Tibial artery (tissue), 4 donors: ENCODE results near the gene PAM.

Experiments
- DNase-seq, 2 donors: peaks; one replicate each; pipeline ENCODE4 v3.0.0-alpha.2; 2019
- H3K27ac ChIP-seq, 2 donors: fragments of 200-600 bp; sonication (generic) in 1 of 2; 1 replicate in 1 of 2; 2 replicates in 1 of 2; pipeline ENCODE4 v1.5.1; 2018 to 2019; ENCODE audit warnings: mild to moderate bottlenecking in 1 of 2
- H3K27me3 ChIP-seq, 2 donors: fragments of 200-600 bp; sonication (generic) in 1 of 2; one replicate each; pipeline versions ENCODE4 v1.5.1 to v1.6.0; 2016 to 2019
- H3K36me3 ChIP-seq, 3 donors: fragments of 200-600 bp; sonication (generic) in 2 of 3; one replicate each; pipeline ENCODE4 v1.5.1; 2016 to 2019; ENCODE audit warnings: mild to moderate bottlenecking in 2 of 3
- H3K4me1 ChIP-seq, 4 donors: fragments of 200-600 bp; sonication (generic) in 2 of 4; 1 replicate in 3 of 4; 2 replicates in 1 of 4; pipeline ENCODE4 v1.5.1; 2016 to 2019
- H3K4me3 ChIP-seq, 2 donors: fragments of 200-600 bp; sonication (generic) in 1 of 2; 1 replicate in 1 of 2; 2 replicates in 1 of 2; pipeline ENCODE4 v1.5.1; 2018 to 2019; ENCODE audit warnings: mild to moderate bottlenecking in 2 of 2
- H3K9me3 ChIP-seq, 3 donors: fragments of 200-600 bp; sonication (generic) in 1 of 3; one replicate each; pipeline ENCODE4 v1.5.1; 2016 to 2019
- CTCF ChIP-seq, 2 experiments: fragments of 200-600 bp in 1 of 2; fragments of 450-650 bp in 1 of 2; IDR thresholded peaks; one replicate each; pipeline ENCODE4 v1.5.1; 2017 to 2019; ENCODE audit warnings: antibody characterized with exemption in 2 of 2, mild to moderate bottlenecking in 1 of 2, moderate library complexity in 1 of 2
- intact Hi-C: fragments of 100-400 bp; cut with DNase I; formaldehyde crosslinking; loops from one replicate; pipeline ENCODE4 v1.15.0; 2023; ENCODE audit warnings: low total_unique reads

The PAM gene

GRCh38 chr5:102874054-102874453 is 118.9 kb downstream of the PAM start:
- no peak overlapping the region for H3K4me3 ChIP-seq
- H3K4me1 ChIP-seq: peaks cover 0 to 22% (median 3%) of the 10 kb centered on the region in 4 donors
- no peak for TF ChIP-seq CTCF (IDR thresholded peaks at IDR 0.05)
- peaks cover 0 to under 1% (median 0%) of the 10 kb centered on the region in 3 donors for H3K36me3 ChIP-seq
- H3K27ac ChIP-seq: no peak overlapping the region
- no peaks in the 10 kb centered on the region for H3K9me3 ChIP-seq
- H3K27me3 ChIP-seq: no peaks in the 10 kb centered on the region
- intact Hi-C loops: no loop called here
- no peak for DNase-seq

- no peak for DNase-seq
- H3K27ac ChIP-seq: no peak overlapping the region
- no peaks in the 10 kb centered on the region for H3K9me3 ChIP-seq
- intact Hi-C loops: no loop called here
- H3K27me3 ChIP-seq: no peaks in the 10 kb centered on the region
- no peak for TF ChIP-seq CTCF (IDR thresholded peaks at IDR 0.05)
- H3K4me3 ChIP-seq: no peak overlapping the region
- H3K4me1 ChIP-seq: peaks cover 0 to 16% (median 0%) of the 10 kb centered on the region in 4 donors
- peaks cover 0 to 10% (median 0%) of the 10 kb centered on the region in 3 donors for H3K36me3 ChIP-seq
Measured at GRCh38 chr5:102875721-102876123, 120.6 kb downstream of the PAM start.

GRCh38 chr5:102876610-102877009 is 121.5 kb downstream of the PAM start:
- intact Hi-C loops: no loop called here

GRCh38 chr5:102879741-102880140 is 124.6 kb downstream of the PAM start:
- no peak for DNase-seq
- Histone ChIP-seq H3K27ac (no peak overlapping the region), H3K4me1 (peaks cover 0 to 18% (median 3%) of the 10 kb centered on the region in 4 donors), H3K27me3 (no peaks in the 10 kb centered on the region), H3K36me3 (peaks cover 0 to 10% (median 0%) of the 10 kb centered on the region in 3 donors), H3K4me3 (no peak overlapping the region), H3K9me3 (no peaks in the 10 kb centered on the region)
- intact Hi-C loops: no loop called here
- TF ChIP-seq CTCF (IDR thresholded peaks at IDR 0.05): no peak

More at GRCh38 chr5:102876610-102877009, 121.5 kb downstream of the PAM start:
- TF ChIP-seq CTCF (IDR thresholded peaks at IDR 0.05): no peak
- Histone ChIP-seq H3K36me3 (peaks cover 0 to 10% (median 0%) of the 10 kb centered on the region in 3 donors), H3K4me3 (no peak overlapping the region), H3K9me3 (no peaks in the 10 kb centered on the region), H3K27me3 (no peaks in the 10 kb centered on the region), H3K4me1 (peaks cover 0 to 9% (median 0%) of the 10 kb centered on the region in 4 donors), H3K27ac (no peak overlapping the region)
- DNase-seq: no peak

- DNase-seq: no peak
- Histone ChIP-seq H3K27me3 (no peaks in the 10 kb centered on the region), H3K27ac (no peak overlapping the region), H3K36me3 (no peaks in the 10 kb centered on the region), H3K9me3 (no peaks in the 10 kb centered on the region), H3K4me3 (no peak overlapping the region), H3K4me1 (peaks cover 0 to 57% (median 10%) of the 10 kb centered on the region in 4 donors)
- intact Hi-C loops: no loop called here
- TF ChIP-seq CTCF (IDR thresholded peaks at IDR 0.05): no peak
Measured at GRCh38 chr5:102886586-102886985, 131.5 kb downstream of the PAM start.

- H3K4me1 ChIP-seq: peaks cover 0 to 76% (median 12%) of the 10 kb centered on the region in 4 donors
- no peak for DNase-seq
- no peaks in the 10 kb centered on the region for H3K9me3 ChIP-seq
- no peak overlapping the region for H3K27ac ChIP-seq
- intact Hi-C loops: no loop called here
- TF ChIP-seq CTCF (IDR thresholded peaks at IDR 0.05): no peak
- H3K27me3 ChIP-seq: no peaks in the 10 kb centered on the region
- H3K36me3 ChIP-seq: no peaks in the 10 kb centered on the region
- no peak overlapping the region for H3K4me3 ChIP-seq
Measured at GRCh38 chr5:102888483-102888882, 133.4 kb downstream of the PAM start.
